Cardiac muscle cell (in vitro differentiated cells and primary cell): ENCODE measurements around the gene CDK5RAP2. TPM values are rescaled to one million over a fixed set of nuclear protein-coding genes. Genes with fewer than 3 reads are reported as not detected.

Experiments
- DNase-seq, 2 donors: peaks; one replicate each; pipeline versions ENCODE4 v3.0.0 to v3.0.0-alpha.2; 2010 to 2017; ENCODE audit warnings: low read depth in 1 of 2, low spot score in 1 of 2
- H3K27ac ChIP-seq: fragments of 200-600 bp; sonication (generic); 2 replicates; pipeline ENCODE4 v1.5.1; 2016
- H3K27me3 ChIP-seq: fragments of 200-600 bp; sonication (generic); 2 replicates; pipeline ENCODE4 v1.6.0; 2016; ENCODE audit warnings: control low read depth
- H3K36me3 ChIP-seq: fragments of 200-600 bp; sonication (generic); 2 replicates; pipeline ENCODE4 v1.5.1; 2016; ENCODE audit warnings: control low read depth
- H3K4me1 ChIP-seq: fragments of 200-600 bp; sonication (generic); 2 replicates; pipeline ENCODE4 v1.8.1; 2017; ENCODE audit warnings: low read depth, mild to moderate bottlenecking, mixed run types
- H3K4me3 ChIP-seq: fragments of 200-600 bp; sonication (generic); 2 replicates; pipeline ENCODE4 v1.5.1; 2016; ENCODE audit warnings: mild to moderate bottlenecking
- H3K9me3 ChIP-seq: fragments of 200-600 bp; sonication (generic); 2 replicates; pipeline ENCODE4 v1.5.1; 2017; ENCODE audit warnings: low read depth, mild to moderate bottlenecking, control low read depth
- polyA plus RNA-seq: library from polyadenylated mRNA; unstranded; fragments of >200 nt; fragmentation: Nextera tagmentation; extraction: Ambion mirVana; gene quantifications from 2 replicates; pipeline ENCODE4 v1.2.1, GENCODE V29; 2016
- total RNA-seq: library from RNA; depleted of rRNA; stranded (reverse); fragments of >200 nt; gene quantifications from 2 replicates; pipeline ENCODE4 v1.2.3, GENCODE V29; 2016
- TF ChIP-seq, protein P1 (sequence below): IDR thresholded peaks from 2 replicates; pipeline ENCODE4 v1.5.1; 2012; ENCODE audit warnings: low read depth, mild to moderate bottlenecking, low read length

Gene CDK5RAP2
- total and polyA plus RNA-seq, 2 experiments from 2014 or later, result 33.5 to 60.4 TPM

DNA sequence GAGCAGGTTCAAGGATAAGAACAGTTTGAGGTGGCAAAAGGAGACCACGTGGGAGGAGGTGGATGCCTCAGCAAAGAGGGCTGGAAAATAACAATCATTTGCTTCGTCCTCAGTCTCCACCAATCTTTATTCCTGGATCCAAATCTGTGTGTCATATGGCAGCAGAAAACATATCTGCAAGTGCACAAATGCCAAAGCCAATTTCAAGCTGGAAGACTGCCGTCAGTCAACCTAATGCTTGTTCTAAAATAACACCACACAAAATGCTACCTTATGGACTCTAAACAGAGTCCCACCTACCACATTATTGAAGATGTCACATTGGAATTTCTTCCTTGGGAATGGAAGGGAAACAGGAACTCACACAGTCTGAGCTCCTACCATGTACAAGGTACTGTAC, 129.1 kb downstream of the CDK5RAP2 start:
- Histone ChIP-seq H3K27me3 (no peaks in the 10 kb centered on the region), H3K27ac (no peak overlapping the region), H3K9me3 (no peaks in the 10 kb centered on the region), H3K4me1 (no peaks in the 10 kb centered on the region), H3K36me3 (peaks cover 3% of the 10 kb centered on the region), H3K4me3 (no peak overlapping the region)
- TF ChIP-seq, protein P1, sequence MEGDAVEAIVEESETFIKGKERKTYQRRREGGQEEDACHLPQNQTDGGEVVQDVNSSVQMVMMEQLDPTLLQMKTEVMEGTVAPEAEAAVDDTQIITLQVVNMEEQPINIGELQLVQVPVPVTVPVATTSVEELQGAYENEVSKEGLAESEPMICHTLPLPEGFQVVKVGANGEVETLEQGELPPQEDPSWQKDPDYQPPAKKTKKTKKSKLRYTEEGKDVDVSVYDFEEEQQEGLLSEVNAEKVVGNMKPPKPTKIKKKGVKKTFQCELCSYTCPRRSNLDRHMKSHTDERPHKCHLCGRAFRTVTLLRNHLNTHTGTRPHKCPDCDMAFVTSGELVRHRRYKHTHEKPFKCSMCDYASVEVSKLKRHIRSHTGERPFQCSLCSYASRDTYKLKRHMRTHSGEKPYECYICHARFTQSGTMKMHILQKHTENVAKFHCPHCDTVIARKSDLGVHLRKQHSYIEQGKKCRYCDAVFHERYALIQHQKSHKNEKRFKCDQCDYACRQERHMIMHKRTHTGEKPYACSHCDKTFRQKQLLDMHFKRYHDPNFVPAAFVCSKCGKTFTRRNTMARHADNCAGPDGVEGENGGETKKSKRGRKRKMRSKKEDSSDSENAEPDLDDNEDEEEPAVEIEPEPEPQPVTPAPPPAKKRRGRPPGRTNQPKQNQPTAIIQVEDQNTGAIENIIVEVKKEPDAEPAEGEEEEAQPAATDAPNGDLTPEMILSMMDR, result no peak
- no peak for DNase-seq

DNA sequence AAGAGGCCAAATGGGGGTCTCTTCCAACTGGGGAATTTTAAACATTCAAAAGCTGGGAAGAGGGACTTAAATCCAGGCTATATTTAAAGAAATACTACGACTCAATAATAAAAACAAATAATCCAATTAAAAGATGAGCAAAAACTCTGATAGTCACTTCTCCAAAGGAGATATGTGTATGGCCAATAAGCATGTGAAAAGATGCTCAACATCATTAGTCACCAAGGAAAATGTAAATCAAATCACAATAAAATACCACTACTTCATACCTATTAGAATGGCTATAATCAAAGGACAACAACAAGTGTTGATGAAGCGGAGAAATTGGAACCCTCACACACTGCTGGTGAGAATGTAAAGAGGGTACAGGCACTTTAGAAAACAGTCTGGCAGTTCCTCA, 130.4 kb downstream of the CDK5RAP2 start:
- H3K9me3 ChIP-seq, result no peaks in the 10 kb centered on the region
- DNase-seq, result no peak
- H3K27ac ChIP-seq, result no peak overlapping the region
- H3K4me1 ChIP-seq, result no peaks in the 10 kb centered on the region
- H3K4me3 ChIP-seq, result no peak overlapping the region
- TF ChIP-seq, protein P1, result no peak
- peaks cover 6% of the 10 kb centered on the region for H3K36me3 ChIP-seq
- H3K27me3 ChIP-seq, result no peaks in the 10 kb centered on the region

DNA sequence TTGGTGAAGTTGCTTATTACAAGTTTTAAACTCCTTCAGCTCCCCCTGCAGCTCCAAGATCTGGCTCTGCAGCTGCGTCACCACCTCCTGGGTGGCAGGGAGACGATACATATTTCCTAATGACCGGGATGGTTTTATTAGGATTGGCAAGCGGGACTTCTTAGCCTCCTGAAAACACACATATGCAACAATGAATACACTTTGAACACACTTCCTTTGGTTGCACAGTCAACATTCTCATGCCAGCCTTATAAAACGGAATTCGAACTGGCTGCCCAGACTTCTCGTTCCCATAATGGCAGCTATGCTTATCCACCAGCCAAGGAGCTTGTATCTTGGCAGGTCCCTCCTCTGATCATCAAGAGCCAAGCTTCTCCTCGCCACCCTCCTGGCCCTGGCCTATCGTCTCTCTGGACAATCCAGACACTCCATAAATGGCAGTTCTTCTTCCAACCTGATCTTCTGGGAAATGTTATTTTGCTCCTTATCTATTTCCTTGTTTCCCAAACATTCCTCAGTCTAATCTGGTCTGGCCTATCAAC, 131.9 kb downstream of the CDK5RAP2 start:
- DNase-seq, result no peak

DNA sequence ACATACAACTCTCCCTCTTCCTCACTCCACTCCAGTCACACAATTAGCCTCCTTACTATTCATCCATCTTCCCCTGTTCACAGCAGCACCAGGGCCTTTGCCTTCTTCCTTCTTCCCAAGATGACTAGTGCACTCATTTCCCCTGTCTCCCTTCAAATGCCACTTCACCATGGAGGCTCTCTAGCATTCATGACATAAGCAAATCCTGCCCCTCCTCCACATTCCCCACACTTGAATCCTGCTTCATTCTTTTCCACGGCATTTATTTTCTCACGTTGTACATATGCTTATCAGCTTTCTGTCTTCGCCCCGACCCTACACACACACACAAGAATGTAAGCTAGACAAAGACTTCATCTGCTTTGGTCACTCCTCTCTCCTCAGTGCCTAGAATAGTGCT, 133.3 kb downstream of the CDK5RAP2 start:
- peaks cover 5% of the 10 kb centered on the region for H3K36me3 ChIP-seq

More for the DNA sequence above, 131.9 kb downstream of the CDK5RAP2 start:
- Histone ChIP-seq H3K36me3 (peaks cover 3% of the 10 kb centered on the region), H3K27ac (no peak overlapping the region), H3K4me3 (no peak overlapping the region), H3K9me3 (no peaks in the 10 kb centered on the region), H3K4me1 (no peaks in the 10 kb centered on the region), H3K27me3 (no peaks in the 10 kb centered on the region)
- TF ChIP-seq, protein P1, result no peak

DNA sequence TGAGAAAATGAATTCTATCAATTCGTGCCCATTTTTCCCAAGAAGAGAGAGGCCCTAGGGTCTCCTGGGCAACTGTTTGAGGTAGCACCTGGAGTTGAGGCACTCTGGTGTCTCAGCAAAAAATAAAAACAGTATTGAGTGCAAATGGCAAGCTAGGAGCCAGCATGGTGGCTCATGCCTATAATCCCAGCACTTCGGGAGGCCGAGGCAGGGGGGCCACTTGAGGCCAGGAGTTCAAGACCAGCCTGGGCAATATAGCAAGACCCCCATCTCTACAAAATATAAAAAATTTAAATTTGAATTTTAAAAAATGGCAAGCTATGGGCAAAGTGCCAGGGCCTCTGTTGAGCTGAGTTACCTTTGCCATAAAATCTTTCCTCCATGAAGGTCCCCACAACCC, 136.0 kb downstream of the CDK5RAP2 start:
- no peak overlapping the region for H3K4me3 ChIP-seq
- no peak for DNase-seq
- no peaks in the 10 kb centered on the region for H3K4me1 ChIP-seq
- H3K27ac ChIP-seq, result no peak overlapping the region
- peaks cover 7% of the 10 kb centered on the region for H3K36me3 ChIP-seq
- no peaks in the 10 kb centered on the region for H3K9me3 ChIP-seq
- no peaks in the 10 kb centered on the region for H3K27me3 ChIP-seq
- TF ChIP-seq, protein P1, result no peak

More for the DNA sequence above, 133.3 kb downstream of the CDK5RAP2 start:
- Histone ChIP-seq H3K27ac (no peak overlapping the region), H3K27me3 (no peaks in the 10 kb centered on the region), H3K9me3 (no peaks in the 10 kb centered on the region), H3K4me1 (no peaks in the 10 kb centered on the region), H3K4me3 (no peak overlapping the region)
- peak; percentile 22 to 78 for DNase-seq
- TF ChIP-seq, protein P1, result no peak
